ENCODE results near the gene ATP10B.

GRCh38 chr5:160792732-160793529, 59.1 kb downstream of the ATP10B start:
- TF ChIP-seq CTCF (optimal IDR thresholded peaks at IDR 0.05 in 1 of 3, IDR thresholded peaks at IDR 0.05 in 1 of 3, conservative IDR thresholded peaks at IDR 0.05 in 1 of 3; ENCODE audit: extremely low read depth in 1 of 3, insufficient read depth in 2 of 3, low read length in 3 of 3) (no peak), EZH2 (IDR thresholded peaks at IDR 0.05; ENCODE audit: low read length) (no peak)

All from keratinocyte (primary cell).